Measurements from ENCODE around the gene KRTAP4-6.
"Not testable (repeated sequence)": the region's sequence is repeated elsewhere in the genome, so short reads cannot be mapped to it uniquely, and the experiment has no call there.

The KRTAP4-6 gene

DNA sequence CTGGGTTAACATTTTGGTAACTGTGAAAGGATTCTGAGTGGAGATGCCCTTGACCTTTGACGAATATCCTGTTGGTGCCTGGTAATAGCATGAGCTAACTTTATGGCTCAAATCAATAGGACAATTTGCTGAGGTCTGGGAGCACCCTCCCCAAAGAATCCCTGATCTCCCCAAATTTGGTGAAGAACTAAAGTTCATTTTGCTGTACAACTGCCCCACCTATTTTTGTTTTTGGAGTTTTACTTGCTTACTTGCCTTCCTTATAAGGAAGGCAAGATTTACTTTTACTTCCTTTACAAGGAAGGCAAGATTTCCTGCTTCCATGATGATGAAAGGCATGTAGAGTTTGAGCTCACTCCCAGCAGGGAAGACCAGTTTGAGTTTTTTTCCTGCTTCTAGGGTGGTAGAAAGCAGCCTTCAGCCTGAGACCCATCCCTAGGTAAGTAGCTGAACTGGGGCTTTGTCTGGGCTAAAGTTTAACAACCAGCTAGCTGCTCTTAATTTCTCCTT lies 32.3 kb downstream of the KRTAP4-6 start:
- DNase-seq (ENCODE audit: low read depth in 2 of 2), result no peak

DNA sequence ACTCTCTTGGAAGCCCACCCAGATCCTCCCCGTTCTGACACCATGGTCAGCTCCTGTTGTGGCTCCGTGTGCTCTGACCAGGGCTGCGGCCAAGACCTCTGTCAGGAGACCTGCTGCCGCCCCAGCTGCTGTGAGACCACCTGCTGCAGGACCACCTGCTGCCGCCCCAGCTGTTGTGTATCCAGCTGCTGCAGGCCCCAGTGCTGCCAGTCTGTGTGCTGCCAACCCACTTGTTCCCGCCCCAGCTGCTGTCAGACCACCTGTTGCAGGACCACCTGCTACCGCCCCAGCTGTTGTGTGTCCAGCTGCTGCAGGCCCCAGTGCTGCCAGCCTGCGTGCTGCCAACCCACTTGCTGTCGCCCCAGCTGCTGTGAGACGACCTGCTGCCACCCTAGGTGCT lies 35.0 kb downstream of the KRTAP4-6 start, which contains the start of gene KRTAP4-9:
KRTAP4-9 (plus strand) TSS at position 43 of the 400 bp plus-strand sequence; CDS start at position 43, 0 bp downstream.
- DNase-seq (ENCODE audit: low read depth in 2 of 2), result not testable (repeated sequence)

DNA sequence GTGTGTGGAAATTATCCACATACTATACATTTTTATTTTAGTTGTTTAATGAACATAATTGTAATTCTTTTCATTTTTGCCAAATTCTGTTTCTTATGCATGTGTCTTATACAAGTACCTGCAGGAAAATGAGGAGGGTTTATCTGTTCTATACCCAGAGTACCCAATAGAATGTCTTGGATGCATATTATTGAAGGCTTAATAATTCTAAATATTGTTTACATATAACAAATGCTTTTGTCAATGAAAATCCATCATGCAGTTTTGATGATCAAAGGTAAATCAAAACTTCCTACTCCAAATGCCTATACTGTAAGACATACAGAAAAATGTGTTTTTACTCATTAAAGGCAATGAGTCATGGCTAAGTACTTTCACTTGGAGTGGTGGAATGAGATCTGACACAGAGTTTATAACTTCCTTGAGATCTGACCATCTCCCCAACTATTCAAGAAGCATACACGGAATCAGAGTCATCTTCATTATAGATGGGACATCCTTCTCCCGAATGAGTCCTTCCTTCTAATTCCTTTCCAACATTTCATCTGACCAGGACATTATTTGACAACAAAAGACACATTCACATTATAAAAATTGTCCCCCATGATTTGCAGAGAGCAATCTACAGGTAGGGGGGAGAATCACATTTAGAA lies 35.8 kb downstream of the KRTAP4-6 start:
- peak; percentile 54 to 61 for DNase-seq (ENCODE audit: low read depth in 2 of 2)

DNA sequence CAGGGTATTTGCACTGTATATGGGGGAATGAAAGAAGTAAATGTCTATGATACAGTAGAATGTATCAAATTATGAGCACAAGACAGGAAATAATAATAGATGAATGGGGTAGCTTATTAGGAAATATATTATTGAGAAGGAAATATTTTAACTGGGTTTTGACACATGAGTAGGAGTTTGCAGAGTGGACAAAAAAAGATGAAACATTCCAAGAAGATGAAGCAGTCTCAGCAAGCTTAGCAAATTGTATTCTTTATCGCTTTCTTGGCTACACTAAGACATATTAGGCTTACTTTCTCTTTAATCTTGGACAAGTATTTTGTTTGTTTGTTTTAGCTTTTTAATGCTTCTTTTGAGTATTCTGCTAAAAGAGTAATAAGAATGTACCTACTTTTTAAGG lies 36.4 kb downstream of the KRTAP4-6 start:
- DNase-seq (ENCODE audit: low read depth in 2 of 2), result no peak

DNA sequence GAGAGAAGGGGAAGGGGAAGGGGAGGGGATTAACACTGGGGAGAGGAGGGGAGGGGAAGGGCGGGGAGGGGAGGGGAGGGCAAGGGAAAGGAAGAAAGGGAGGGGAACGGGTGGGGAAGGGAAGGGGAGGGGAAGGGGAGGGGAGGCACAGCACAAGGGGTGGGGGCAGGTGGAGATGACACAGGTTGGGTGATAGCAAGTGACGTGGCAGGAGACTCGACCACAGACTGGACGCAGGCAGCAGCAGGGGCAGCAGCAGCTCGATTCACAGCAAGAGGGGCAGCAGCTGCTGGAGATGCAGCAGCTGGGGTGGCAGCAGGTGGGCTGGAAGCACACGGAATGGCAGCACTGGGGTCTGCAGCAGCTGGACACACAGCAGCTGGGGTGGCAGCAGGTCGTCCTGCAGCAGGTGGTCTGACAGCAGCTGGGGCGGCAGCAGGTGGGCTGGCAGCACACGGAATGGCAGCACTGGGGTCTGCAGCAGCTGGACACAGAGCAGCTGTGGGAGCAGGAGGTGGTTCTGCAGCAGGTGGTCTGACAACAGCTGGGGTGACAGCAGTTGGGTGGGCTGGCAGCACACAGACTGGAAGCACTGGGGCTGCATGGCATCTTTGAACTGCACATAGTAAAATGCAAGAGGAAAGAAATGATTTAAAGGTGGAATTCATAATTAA lies 38.6 kb downstream of the KRTAP4-6 start, which contains the start of gene KRTAP4-16:
KRTAP4-16 (minus strand) TSS at position 624 of the 674 bp plus-strand sequence; CDS start at position 624, 0 bp downstream.
- DNase-seq (ENCODE audit: low read depth in 2 of 2), result no peak

DNA sequence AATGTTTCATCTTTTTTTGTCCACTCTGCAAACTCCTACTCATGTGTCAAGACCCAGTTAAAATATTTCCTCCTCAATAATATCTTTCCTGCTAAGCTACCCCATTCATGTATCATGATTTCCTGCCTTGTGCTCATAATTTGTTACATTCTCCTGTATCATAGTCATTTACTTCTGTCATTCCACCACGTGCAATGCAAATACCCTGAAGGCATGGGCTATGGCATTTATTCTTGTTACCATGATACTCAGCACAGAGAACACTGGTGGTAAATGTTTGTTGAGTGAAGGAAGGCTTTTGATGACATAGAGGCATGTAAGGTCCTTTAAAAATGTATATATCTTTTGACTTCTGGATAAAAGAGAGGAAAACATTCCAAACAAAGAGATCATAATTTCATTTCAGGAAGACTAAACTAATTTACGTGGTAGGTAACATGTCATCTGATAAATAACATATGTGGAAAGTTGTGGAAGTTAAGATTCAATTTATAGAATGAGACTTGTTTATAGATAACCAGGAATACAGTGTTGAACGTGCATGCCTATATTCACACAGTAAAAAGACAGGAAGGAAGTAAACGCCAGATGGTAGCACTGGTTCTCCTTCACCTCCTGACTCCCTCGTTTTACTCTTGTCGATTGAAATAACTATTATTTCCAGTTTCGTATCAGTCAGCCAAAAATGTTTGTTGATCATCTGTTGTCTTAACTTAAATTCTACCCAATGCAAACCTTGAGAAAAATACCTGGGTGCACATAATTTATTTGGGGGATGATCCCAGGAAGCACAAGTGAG lies 40.5 kb downstream of the KRTAP4-6 start:
- DNase-seq (ENCODE audit: low read depth in 2 of 2), result peak; percentile 68 to 69

DNA sequence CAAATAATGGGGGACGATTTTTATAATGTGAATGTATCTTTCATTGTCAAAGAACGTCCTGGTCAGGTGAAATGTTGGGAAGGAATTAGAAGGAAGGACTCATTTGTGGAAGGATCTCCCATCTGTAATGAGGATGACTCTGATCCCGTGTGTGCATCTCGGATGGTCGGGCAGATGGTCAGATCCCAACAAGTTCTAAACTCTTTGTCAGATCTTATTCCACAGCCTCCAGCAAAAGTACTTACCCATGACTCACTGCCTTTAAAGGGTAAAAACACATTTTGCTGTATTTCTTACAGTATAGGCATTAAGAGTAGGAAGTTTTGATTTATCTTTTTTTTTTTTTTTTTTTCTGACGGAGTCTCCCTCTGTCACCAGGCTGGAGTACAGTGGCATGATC lies 41.9 kb downstream of the KRTAP4-6 start:
- no peak for DNase-seq (ENCODE audit: low read depth in 2 of 2)

DNA sequence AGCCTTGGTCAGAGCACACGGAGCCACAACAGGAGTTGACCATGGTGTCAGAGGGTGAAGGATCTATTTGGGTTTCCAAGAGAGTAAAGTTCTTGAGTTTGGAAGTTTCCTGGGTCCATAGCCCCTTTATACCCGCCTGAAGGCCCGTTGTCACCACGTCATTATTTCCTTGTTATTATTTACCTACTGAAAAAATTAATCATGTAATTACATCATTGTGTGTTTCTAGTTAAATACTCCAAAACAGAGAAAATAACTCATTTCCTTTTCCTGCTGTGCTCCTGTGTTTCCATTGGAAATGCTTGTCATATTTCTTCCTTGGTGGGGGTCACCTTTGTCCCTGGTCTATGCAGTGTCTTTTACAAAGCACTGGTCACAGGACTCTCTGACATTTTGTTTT lies 42.3 kb downstream of the KRTAP4-6 start, which contains the start of gene KRTAP4-8:
KRTAP4-8 (minus strand) TSS at position 101 of the 400 bp plus-strand sequence; CDS start at position 43, 58 bp downstream.
- no peak for DNase-seq (ENCODE audit: low read depth in 2 of 2)

DNA sequence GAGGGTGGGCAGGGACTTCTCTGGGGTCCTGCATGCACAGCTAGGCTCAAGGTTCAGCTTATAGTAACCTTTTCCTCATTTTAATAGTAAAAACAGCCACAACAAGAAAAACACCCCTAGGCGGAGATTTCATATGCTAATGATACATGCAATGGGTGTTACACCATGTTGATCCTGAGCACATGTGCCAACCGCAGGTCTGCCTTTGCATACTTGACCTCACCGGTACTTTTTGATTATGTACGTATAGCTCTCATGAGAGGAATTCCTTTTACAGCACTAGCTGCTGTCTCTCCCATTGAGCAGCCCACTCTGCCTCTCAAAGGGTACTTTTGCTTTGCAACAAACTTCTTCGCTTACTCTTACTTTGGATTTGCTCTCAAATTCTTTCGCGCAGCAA lies 44.3 kb downstream of the KRTAP4-6 start:
- no peak for DNase-seq (ENCODE audit: low read depth in 2 of 2)
